OCI-LY1 (cell line): ENCODE data around the gene EML6.

Source experiments
- EZH2 ChIP-seq: fragments of 200-600 bp; sonication (generic), shearing (Covaris generic); IDR thresholded peaks from 2 replicates; pipeline ENCODE4 v1.8.0; 2017; ENCODE audit warnings: borderline replicate concordance, mixed run types, mild to moderate bottlenecking, antibody characterized with exemption, low read length, moderate library complexity, mixed read lengths
- TF ChIP-seq, protein P1 (sequence below): fragments of 200-600 bp; sonication (generic), shearing (Covaris generic); IDR thresholded peaks from 2 replicates; pipeline ENCODE4 v1.5.1; 2017; ENCODE audit warnings: mild to moderate bottlenecking, antibody characterized with exemption, low read length, moderate library complexity, mixed read lengths

DNA sequence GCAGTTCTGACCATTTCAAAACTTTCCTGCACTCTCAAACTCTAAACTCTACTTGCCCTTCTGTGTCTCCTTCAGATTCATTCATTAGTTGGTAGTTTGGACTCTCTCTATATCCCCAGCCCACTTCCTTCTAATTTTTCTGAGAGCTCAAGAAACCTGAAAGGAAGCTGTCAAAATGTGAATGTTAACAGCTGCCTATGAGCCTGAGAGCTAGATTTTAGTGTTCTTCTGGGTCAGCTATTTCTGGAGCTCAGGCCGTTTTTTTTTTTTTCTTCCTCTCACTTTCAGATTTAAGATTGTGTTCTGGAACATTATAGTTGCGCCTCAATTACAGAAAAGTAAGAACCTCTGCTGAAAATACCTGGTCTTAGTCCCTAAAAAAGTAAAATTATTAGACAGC, 253.7 kb downstream of the EML6 start:
- TF ChIP-seq, protein P1, sequence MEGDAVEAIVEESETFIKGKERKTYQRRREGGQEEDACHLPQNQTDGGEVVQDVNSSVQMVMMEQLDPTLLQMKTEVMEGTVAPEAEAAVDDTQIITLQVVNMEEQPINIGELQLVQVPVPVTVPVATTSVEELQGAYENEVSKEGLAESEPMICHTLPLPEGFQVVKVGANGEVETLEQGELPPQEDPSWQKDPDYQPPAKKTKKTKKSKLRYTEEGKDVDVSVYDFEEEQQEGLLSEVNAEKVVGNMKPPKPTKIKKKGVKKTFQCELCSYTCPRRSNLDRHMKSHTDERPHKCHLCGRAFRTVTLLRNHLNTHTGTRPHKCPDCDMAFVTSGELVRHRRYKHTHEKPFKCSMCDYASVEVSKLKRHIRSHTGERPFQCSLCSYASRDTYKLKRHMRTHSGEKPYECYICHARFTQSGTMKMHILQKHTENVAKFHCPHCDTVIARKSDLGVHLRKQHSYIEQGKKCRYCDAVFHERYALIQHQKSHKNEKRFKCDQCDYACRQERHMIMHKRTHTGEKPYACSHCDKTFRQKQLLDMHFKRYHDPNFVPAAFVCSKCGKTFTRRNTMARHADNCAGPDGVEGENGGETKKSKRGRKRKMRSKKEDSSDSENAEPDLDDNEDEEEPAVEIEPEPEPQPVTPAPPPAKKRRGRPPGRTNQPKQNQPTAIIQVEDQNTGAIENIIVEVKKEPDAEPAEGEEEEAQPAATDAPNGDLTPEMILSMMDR: no peak
- TF ChIP-seq EZH2: no peak
